B cell (primary cell): Measurements from ENCODE around the gene PDGFA.

Experiments
- EZH2 ChIP-seq: IDR thresholded peaks from 2 replicates; pipeline ENCODE4 v1.6.1; 2012; ENCODE audit warnings: borderline replicate concordance, low read depth, mild to moderate bottlenecking, moderate library complexity, low read length; ENCODE audit not compliant: insufficient read depth, poor library complexity, severe bottlenecking
- TF ChIP-seq, protein P1 (sequence below): fragments of 200-600 bp; IDR thresholded peaks from one replicate; pipeline ENCODE4 v1.8.0; 2022; ENCODE audit warnings: antibody characterized with exemption, mild to moderate bottlenecking

DNA sequence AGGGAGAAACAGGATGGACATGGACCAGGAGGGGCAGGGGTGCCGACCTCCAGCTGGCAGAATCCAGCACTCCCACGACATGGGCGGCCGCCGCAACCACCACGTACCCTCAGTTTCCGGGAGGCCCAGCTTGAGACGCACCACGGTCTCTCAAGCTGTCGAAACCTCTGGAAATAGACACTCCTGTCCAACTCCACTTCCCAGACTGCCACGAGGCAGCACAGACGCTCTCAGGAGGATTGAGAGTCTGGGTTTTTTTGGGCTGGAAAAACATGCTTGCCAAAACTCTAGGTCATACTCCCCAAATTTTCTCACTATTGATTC lies 37.9 kb upstream of the PDGFA start:
- no peak for TF ChIP-seq EZH2
- TF ChIP-seq, protein P1, sequence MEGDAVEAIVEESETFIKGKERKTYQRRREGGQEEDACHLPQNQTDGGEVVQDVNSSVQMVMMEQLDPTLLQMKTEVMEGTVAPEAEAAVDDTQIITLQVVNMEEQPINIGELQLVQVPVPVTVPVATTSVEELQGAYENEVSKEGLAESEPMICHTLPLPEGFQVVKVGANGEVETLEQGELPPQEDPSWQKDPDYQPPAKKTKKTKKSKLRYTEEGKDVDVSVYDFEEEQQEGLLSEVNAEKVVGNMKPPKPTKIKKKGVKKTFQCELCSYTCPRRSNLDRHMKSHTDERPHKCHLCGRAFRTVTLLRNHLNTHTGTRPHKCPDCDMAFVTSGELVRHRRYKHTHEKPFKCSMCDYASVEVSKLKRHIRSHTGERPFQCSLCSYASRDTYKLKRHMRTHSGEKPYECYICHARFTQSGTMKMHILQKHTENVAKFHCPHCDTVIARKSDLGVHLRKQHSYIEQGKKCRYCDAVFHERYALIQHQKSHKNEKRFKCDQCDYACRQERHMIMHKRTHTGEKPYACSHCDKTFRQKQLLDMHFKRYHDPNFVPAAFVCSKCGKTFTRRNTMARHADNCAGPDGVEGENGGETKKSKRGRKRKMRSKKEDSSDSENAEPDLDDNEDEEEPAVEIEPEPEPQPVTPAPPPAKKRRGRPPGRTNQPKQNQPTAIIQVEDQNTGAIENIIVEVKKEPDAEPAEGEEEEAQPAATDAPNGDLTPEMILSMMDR, result no peak
